Testis (tissue), 2 donors: ENCODE results near the gene CD4.

Source experiments
- POLR2A ChIP-seq: fragments of 450-650 bp; IDR thresholded peaks from one replicate; pipeline ENCODE4 v1.6.1; 2017; ENCODE audit warnings: antibody characterized with exemption, mild to moderate bottlenecking, moderate library complexity
- TF ChIP-seq, protein P1 (sequence below), 3 experiments: fragments of 450-650 bp in 2 of 3; fragments of 200-600 bp in 1 of 3; sonication (generic) in 1 of 3; IDR thresholded peaks; one replicate each; pipeline ENCODE4 v1.5.1; 2016 to 2019; ENCODE audit warnings: antibody characterized with exemption in 3 of 3, mild to moderate bottlenecking in 2 of 3, moderate library complexity in 1 of 3

DNA sequence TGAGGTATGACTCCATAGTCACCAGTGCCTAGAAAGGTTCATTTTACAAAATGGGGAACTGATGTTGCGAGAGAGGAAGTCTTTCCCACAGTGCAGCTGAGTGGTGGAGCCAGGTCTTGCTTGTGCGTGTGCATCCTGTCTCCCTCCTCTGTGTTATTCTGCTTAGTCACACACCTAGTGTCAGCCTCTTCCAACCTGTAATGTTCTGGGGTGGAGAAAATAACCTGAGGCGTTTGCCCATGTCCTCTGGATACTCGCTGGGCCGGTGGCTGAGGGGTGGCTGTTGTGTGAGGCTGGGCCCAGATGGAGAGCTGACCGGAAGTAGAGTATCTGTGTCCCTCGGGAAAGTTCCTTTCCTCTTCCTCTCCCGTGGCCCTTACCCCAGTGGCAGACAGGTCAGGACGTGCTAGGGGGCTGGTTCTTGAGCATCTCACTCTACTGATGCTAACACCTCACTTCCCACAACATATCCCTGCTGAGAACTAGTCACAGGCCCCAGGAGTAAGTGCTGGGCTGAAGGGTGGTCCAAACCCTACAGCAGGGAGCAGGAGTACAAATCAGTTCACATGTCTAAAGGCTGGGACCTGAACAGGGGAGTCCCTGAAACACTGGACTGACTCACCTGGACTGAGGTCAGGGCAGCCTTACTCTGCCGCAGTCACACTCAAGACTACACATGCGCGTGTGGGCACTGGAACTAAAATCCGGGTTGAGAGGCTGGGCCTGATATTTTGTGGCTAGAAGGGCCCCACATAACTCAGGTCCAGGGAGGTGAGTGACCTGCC is 43.4 kb upstream of the CD4 start:
- TF ChIP-seq POLR2A, result no peak
- TF ChIP-seq, protein P1, sequence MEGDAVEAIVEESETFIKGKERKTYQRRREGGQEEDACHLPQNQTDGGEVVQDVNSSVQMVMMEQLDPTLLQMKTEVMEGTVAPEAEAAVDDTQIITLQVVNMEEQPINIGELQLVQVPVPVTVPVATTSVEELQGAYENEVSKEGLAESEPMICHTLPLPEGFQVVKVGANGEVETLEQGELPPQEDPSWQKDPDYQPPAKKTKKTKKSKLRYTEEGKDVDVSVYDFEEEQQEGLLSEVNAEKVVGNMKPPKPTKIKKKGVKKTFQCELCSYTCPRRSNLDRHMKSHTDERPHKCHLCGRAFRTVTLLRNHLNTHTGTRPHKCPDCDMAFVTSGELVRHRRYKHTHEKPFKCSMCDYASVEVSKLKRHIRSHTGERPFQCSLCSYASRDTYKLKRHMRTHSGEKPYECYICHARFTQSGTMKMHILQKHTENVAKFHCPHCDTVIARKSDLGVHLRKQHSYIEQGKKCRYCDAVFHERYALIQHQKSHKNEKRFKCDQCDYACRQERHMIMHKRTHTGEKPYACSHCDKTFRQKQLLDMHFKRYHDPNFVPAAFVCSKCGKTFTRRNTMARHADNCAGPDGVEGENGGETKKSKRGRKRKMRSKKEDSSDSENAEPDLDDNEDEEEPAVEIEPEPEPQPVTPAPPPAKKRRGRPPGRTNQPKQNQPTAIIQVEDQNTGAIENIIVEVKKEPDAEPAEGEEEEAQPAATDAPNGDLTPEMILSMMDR (IDR thresholded peaks at IDR 0.05), result no peak
